Astrocyte (in vitro differentiated cells and primary cell): ENCODE measurements around the gene CLTC.

Source experiments
- EZH2 ChIP-seq: IDR thresholded peaks from 2 replicates; pipeline ENCODE4 v1.6.1; 2012; ENCODE audit warnings: mild to moderate bottlenecking, low read length, inconsistent platforms; ENCODE audit not compliant: insufficient read depth
- TF ChIP-seq, protein P1 (sequence below): IDR thresholded peaks from 2 replicates; pipeline ENCODE4 v1.5.1; 2011; ENCODE audit warnings: low read depth, mild to moderate bottlenecking, inconsistent platforms, low read length, moderate library complexity; ENCODE audit not compliant: insufficient read depth

DNA sequence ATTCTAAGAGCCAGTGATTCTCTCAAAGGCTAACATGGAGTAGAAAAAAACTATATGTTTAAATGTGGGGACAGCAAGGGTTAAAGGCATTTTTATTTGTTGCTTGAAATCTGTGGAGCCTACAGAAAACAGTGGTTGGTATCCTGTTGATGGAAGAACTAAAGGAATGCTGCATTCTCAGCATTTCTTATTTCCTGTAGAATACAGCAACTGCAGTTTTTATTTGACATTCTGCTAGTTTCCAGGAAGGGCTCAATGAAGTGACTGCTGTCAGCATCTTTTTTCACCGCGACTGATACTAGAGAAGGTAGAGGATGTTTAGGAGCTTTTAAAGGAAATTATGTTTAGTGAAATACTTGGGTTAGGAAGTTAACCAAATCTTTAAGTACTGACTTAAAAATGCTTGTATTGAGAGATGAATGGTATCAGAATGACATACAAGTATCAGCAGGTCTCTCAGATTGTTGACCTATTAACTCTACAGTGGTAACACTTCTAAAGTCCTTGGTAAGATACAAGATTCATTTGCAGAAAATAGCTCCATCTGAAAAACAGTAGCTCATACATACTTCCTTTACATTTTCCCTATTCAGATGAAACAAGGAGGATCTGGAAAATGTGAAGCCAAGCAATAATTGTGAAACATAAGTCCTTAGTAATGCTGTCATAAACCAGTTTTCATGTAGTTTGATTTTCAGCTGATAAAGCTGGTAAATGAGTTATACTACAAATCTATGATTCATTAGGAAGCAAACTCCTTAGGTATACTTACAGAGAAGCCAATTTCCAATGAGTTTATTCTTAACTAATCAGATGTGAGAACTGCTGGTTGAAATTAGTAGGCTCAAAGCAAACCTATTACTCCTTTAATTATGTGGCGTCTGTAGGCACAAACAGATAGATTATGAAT, 15.2 kb downstream of the CLTC start:
- TF ChIP-seq, protein P1, sequence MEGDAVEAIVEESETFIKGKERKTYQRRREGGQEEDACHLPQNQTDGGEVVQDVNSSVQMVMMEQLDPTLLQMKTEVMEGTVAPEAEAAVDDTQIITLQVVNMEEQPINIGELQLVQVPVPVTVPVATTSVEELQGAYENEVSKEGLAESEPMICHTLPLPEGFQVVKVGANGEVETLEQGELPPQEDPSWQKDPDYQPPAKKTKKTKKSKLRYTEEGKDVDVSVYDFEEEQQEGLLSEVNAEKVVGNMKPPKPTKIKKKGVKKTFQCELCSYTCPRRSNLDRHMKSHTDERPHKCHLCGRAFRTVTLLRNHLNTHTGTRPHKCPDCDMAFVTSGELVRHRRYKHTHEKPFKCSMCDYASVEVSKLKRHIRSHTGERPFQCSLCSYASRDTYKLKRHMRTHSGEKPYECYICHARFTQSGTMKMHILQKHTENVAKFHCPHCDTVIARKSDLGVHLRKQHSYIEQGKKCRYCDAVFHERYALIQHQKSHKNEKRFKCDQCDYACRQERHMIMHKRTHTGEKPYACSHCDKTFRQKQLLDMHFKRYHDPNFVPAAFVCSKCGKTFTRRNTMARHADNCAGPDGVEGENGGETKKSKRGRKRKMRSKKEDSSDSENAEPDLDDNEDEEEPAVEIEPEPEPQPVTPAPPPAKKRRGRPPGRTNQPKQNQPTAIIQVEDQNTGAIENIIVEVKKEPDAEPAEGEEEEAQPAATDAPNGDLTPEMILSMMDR = no peak
- no peak for TF ChIP-seq EZH2
